GM23338 (cell line): ENCODE data around the gene NUDT4. TPM values are rescaled to one million over a fixed set of nuclear protein-coding genes. Genes with fewer than 3 reads are reported as not detected.

ENCODE experiments used
- ATAC-seq: fragments of 200-7000 bp; cut with Tn5 transposase; 3 replicates; pipeline ENCODE4 v1.9.1; 2020
- DNase-seq: peaks from one replicate; pipeline ENCODE4 v3.0.0-alpha.2; 2015; ENCODE audit warnings: low spot score
- H2AFZ ChIP-seq: fragments of 200-600 bp; sonication (generic); 2 replicates; pipeline ENCODE4 v1.8.0; 2016; ENCODE audit warnings: antibody characterized with exemption, mild to moderate bottlenecking, moderate library complexity
- H3F3A ChIP-seq: fragments of 200-600 bp; sonication (generic); replicated peaks from 2 replicates; pipeline ENCODE4 v1.8.0; 2017; ENCODE audit warnings: antibody characterized with exemption, mixed run types, low read depth
- H3K27ac ChIP-seq: fragments of 200-600 bp; sonication (generic); 2 replicates; pipeline ENCODE4 v1.6.1; 2016; ENCODE audit warnings: low read depth
- H3K27me3 ChIP-seq: fragments of 200-600 bp; sonication (generic); 2 replicates; pipeline ENCODE4 v1.8.0; 2016; ENCODE audit warnings: mild to moderate bottlenecking, mixed run types, moderate library complexity; ENCODE audit not compliant: insufficient read depth
- H3K36me3 ChIP-seq: fragments of 200-600 bp; sonication (generic); 2 replicates; pipeline ENCODE4 v1.8.0; 2016; ENCODE audit warnings: mild to moderate bottlenecking; ENCODE audit not compliant: insufficient read depth
- H3K4me1 ChIP-seq: fragments of 200-600 bp; sonication (generic); 2 replicates; pipeline ENCODE4 v1.8.0; 2016; ENCODE audit warnings: mild to moderate bottlenecking, moderate library complexity; ENCODE audit not compliant: insufficient read depth
- H3K4me2 ChIP-seq: fragments of 200-600 bp; sonication (generic); 2 replicates; pipeline ENCODE4 v1.7.1; 2017; ENCODE audit warnings: mixed run types
- H3K4me3 ChIP-seq: fragments of 200-600 bp; sonication (generic); 2 replicates; pipeline ENCODE4 v1.6.1; 2016; ENCODE audit warnings: mixed run types
- H3K79me2 ChIP-seq: fragments of 200-600 bp; sonication (generic); replicated peaks from 2 replicates; pipeline ENCODE4 v1.8.0; 2017; ENCODE audit warnings: mild to moderate bottlenecking; ENCODE audit not compliant: insufficient read depth
- H3K9me2 ChIP-seq: fragments of 200-600 bp; sonication (generic); 2 replicates; pipeline ENCODE4 v1.8.0; 2017; ENCODE audit not compliant: insufficient read depth
- H4K20me1 ChIP-seq: fragments of 200-600 bp; sonication (generic); replicated peaks from 2 replicates; pipeline ENCODE4 v1.8.0; 2017; ENCODE audit warnings: mild to moderate bottlenecking; ENCODE audit not compliant: insufficient read depth
- H3K27ac Mint-ChIP-seq: 2 replicates; pipeline ENCODE4 v1.8.0; 2020; ENCODE audit warnings: inconsistent platforms, mild to moderate bottlenecking, moderate library complexity, mixed read lengths
- H3K27me3 Mint-ChIP-seq: 3 replicates; pipeline ENCODE4 v1.8.0; 2022; ENCODE audit warnings: low read depth, mild to moderate bottlenecking, moderate library complexity, mixed read lengths, inconsistent platforms; ENCODE audit not compliant: insufficient read depth, poor library complexity
- H3K36me3 Mint-ChIP-seq: 3 replicates; pipeline ENCODE4 v1.8.0; 2021; ENCODE audit warnings: low read depth, mild to moderate bottlenecking, inconsistent platforms, moderate library complexity, mixed read lengths
- H3K4me1 Mint-ChIP-seq: 3 replicates; pipeline ENCODE4 v1.8.0; 2020; ENCODE audit warnings: mild to moderate bottlenecking, inconsistent platforms, mixed read lengths
- H3K4me3 Mint-ChIP-seq: 3 replicates; pipeline ENCODE4 v1.8.0; 2021; ENCODE audit warnings: moderate library complexity, mild to moderate bottlenecking, inconsistent platforms, mixed read lengths
- H3K9me3 Mint-ChIP-seq: 3 replicates; pipeline ENCODE4 v1.8.0; 2020; ENCODE audit warnings: moderate library complexity, mild to moderate bottlenecking, inconsistent platforms, mixed read lengths
- EZH2 ChIP-seq: fragments of 200-600 bp; sonication (generic); IDR thresholded peaks from one replicate; pipeline ENCODE4 v1.8.0; 2017; ENCODE audit warnings: antibody characterized with exemption, mild to moderate bottlenecking, low read depth; ENCODE audit not compliant: unreplicated experiment
- polyA plus RNA-seq: library from polyadenylated mRNA; unstranded; fragments of >200 nt; fragmentation: Nextera tagmentation; extraction: Ambion mirVana; gene quantifications from 2 replicates; pipeline ENCODE4 v1.2.1, GENCODE V29; 2016
- total RNA-seq: library from RNA; depleted of rRNA; stranded (reverse); fragments of >200 nt; shearing (Covaris generic); gene quantifications from 2 replicates; pipeline ENCODE4 v1.2.3, GENCODE V29; 2014
- TF ChIP-seq, protein P1 (sequence below), 2 experiments: fragments of 200-600 bp in 1 of 2; sonication (generic) in 1 of 2; conservative IDR thresholded peaks; 2 replicates each; pipeline versions ENCODE4 v1.5.1 to v1.6.1; 2016 to 2017; ENCODE audit warnings: antibody characterized with exemption in 2 of 2, low read depth in 2 of 2, mild to moderate bottlenecking in 2 of 2, moderate library complexity in 1 of 2
- TF ChIP-seq, protein P2 (sequence below): fragments of 250-450 bp; sonication (Bioruptor Pico); IDR thresholded peaks from 2 replicates; pipeline ENCODE4 v1.5.0; 2020; ENCODE audit warnings: mild to moderate bottlenecking, moderate library complexity
- TF ChIP-seq, protein P3 (sequence below): IDR thresholded peaks from 2 replicates; pipeline ENCODE4 v1.6.1; 2016; ENCODE audit warnings: antibody characterized with exemption

The NUDT4 gene
- total and polyA plus RNA-seq, 2 experiments from 2014 or later: 32.3 to 67.2 TPM

DNA sequence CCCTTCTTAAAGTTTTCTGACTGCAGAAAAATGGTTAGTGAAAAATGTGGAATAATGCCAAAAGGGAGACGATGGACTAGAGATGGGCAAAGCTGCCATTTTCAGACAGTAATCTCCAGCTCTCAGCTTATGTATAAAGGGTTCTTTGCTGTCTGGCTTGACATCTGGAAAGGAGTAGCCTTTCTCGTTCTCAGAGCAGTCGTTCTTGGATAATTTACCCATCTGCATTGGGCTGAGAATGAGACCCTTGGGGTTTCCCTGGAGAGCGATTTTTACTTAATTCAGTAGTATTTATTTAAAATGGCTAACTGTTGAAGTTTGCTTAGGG lies 1.2 kb downstream of the NUDT4 start:
- TF ChIP-seq, protein P1, sequence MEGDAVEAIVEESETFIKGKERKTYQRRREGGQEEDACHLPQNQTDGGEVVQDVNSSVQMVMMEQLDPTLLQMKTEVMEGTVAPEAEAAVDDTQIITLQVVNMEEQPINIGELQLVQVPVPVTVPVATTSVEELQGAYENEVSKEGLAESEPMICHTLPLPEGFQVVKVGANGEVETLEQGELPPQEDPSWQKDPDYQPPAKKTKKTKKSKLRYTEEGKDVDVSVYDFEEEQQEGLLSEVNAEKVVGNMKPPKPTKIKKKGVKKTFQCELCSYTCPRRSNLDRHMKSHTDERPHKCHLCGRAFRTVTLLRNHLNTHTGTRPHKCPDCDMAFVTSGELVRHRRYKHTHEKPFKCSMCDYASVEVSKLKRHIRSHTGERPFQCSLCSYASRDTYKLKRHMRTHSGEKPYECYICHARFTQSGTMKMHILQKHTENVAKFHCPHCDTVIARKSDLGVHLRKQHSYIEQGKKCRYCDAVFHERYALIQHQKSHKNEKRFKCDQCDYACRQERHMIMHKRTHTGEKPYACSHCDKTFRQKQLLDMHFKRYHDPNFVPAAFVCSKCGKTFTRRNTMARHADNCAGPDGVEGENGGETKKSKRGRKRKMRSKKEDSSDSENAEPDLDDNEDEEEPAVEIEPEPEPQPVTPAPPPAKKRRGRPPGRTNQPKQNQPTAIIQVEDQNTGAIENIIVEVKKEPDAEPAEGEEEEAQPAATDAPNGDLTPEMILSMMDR (conservative IDR thresholded peaks at IDR 0.05; ENCODE audit: low read depth in 2 of 2): no peak
- TF ChIP-seq, protein P2, sequence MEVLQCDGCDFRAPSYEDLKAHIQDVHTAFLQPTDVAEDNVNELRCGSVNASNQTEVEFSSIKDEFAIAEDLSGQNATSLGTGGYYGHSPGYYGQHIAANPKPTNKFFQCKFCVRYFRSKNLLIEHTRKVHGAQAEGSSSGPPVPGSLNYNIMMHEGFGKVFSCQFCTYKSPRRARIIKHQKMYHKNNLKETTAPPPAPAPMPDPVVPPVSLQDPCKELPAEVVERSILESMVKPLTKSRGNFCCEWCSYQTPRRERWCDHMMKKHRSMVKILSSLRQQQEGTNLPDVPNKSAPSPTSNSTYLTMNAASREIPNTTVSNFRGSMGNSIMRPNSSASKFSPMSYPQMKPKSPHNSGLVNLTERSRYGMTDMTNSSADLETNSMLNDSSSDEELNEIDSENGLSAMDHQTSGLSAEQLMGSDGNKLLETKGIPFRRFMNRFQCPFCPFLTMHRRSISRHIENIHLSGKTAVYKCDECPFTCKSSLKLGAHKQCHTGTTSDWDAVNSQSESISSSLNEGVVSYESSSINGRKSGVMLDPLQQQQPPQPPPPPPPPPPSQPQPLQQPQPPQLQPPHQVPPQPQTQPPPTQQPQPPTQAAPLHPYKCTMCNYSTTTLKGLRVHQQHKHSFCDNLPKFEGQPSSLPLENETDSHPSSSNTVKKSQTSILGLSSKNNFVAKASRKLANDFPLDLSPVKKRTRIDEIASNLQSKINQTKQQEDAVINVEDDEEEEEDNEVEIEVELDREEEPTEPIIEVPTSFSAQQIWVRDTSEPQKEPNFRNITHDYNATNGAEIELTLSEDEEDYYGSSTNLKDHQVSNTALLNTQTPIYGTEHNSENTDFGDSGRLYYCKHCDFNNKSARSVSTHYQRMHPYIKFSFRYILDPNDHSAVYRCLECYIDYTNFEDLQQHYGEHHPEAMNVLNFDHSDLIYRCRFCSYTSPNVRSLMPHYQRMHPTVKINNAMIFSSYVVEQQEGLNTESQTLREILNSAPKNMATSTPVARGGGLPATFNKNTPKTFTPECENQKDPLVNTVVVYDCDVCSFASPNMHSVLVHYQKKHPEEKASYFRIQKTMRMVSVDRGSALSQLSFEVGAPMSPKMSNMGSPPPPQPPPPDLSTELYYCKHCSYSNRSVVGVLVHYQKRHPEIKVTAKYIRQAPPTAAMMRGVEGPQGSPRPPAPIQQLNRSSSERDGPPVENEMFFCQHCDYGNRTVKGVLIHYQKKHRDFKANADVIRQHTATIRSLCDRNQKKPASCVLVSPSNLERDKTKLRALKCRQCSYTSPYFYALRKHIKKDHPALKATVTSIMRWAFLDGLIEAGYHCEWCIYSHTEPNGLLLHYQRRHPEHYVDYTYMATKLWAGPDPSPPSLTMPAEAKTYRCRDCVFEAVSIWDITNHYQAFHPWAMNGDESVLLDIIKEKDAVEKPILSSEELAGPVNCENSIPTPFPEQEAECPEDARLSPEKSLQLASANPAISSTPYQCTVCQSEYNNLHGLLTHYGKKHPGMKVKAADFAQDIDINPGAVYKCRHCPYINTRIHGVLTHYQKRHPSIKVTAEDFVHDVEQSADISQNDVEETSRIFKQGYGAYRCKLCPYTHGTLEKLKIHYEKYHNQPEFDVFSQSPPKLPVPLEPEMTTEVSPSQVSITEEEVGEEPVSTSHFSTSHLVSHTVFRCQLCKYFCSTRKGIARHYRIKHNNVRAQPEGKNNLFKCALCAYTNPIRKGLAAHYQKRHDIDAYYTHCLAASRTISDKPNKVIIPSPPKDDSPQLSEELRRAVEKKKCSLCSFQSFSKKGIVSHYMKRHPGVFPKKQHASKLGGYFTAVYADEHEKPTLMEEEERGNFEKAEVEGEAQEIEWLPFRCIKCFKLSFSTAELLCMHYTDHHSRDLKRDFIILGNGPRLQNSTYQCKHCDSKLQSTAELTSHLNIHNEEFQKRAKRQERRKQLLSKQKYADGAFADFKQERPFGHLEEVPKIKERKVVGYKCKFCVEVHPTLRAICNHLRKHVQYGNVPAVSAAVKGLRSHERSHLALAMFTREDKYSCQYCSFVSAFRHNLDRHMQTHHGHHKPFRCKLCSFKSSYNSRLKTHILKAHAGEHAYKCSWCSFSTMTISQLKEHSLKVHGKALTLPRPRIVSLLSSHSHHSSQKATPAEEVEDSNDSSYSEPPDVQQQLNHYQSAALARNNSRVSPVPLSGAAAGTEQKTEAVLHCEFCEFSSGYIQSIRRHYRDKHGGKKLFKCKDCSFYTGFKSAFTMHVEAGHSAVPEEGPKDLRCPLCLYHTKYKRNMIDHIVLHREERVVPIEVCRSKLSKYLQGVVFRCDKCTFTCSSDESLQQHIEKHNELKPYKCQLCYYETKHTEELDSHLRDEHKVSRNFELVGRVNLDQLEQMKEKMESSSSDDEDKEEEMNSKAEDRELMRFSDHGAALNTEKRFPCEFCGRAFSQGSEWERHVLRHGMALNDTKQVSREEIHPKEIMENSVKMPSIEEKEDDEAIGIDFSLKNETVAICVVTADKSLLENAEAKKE (CRISPR knock-in tag): no peak
- no peak for TF ChIP-seq EZH2
- TF ChIP-seq, protein P3, sequence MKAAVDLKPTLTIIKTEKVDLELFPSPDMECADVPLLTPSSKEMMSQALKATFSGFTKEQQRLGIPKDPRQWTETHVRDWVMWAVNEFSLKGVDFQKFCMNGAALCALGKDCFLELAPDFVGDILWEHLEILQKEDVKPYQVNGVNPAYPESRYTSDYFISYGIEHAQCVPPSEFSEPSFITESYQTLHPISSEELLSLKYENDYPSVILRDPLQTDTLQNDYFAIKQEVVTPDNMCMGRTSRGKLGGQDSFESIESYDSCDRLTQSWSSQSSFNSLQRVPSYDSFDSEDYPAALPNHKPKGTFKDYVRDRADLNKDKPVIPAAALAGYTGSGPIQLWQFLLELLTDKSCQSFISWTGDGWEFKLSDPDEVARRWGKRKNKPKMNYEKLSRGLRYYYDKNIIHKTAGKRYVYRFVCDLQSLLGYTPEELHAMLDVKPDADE: no peak
- ATAC-seq: no peak
- Histone ChIP-seq H3K4me1 (peaks cover 65% of the 10 kb centered on the region), H3K4me3 (peak overlapping the region; percentile 99), H3F3A (peaks cover 11% of the 10 kb centered on the region; the same call in 1 of the 2 replicates), H3K36me3 (no peaks in the 10 kb centered on the region), H3K27me3 (no peaks in the 10 kb centered on the region), H3K4me2 (peak overlapping the region; percentile 97), H3K79me2 (peaks cover 58% of the 10 kb centered on the region), H4K20me1 (peaks cover 51% of the 10 kb centered on the region), H3K27ac (no peak overlapping the region), H3K9me2 (no peaks in the 10 kb centered on the region), H2AFZ (no peak overlapping the region)
- DNase-seq: no peak
- Mint-ChIP-seq H3K27ac (peak overlapping the region; percentile 94), H3K36me3 (peaks cover 8% of the 10 kb centered on the region; the same call in 2 of the 3 replicates), H3K9me3 (no peaks in the 10 kb centered on the region; the same call in 2 of the 3 replicates), H3K4me1 (peaks cover 54% of the 10 kb centered on the region), H3K27me3 (peaks cover 14% of the 10 kb centered on the region), H3K4me3 (peak overlapping the region; percentile 99)
